Left ventricle myocardium superior (tissue), 1 donor: ENCODE data around the gene SRRT. TPM values are rescaled to one million over a fixed set of nuclear protein-coding genes. Genes with fewer than 3 reads are reported as not detected.

ENCODE experiments used
- ATAC-seq: fragments of 200-7000 bp; cut with Tn5 transposase; one replicate; pipeline ENCODE4 v1.9.1; 2020; ENCODE audit warnings: mild to moderate bottlenecking, moderate library complexity
- DNase-seq: peaks from one replicate; pipeline ENCODE4 v3.0.0-alpha.2; 2020
- intact Hi-C: fragments of 100-400 bp; cut with micrococcal nuclease; formaldehyde crosslinking; loops from one replicate; pipeline ENCODE4 v1.11.0; 2022
- total RNA-seq: library from RNA; stranded (reverse); fragmentation: NEBNext Ultra II Directional; extraction: Animal tissue kit (Norgen Biotek cat#: 25700); gene quantifications from one replicate; pipeline ENCODE4 v1.2.1, GENCODE V29; 2021
- donor health status: DM: no; HTN: yes; CAD: no; lungs with severe emphysema.

The SRRT gene
- total RNA-seq, 1 donor from 2014 or later: 63.2 TPM

GRCh38 chr7:100873599-100874299 is 1.2 kb upstream of the SRRT start:
- DNase-seq (no peak), ATAC-seq (no peak)
- intact Hi-C loops: no loop called here

GRCh38 chr7:100874300-100874576 is 665 bp upstream of the SRRT start:
- peak; percentile 1 for ATAC-seq
- intact Hi-C loops: no loop called here

GRCh38 chr7:100875356-100875751 is 451 bp downstream of the SRRT start:
- DNase-seq: no peak
- intact Hi-C loops: no loop called here
- peak; percentile 50 for ATAC-seq

More at GRCh38 chr7:100874300-100874576, 665 bp upstream of the SRRT start:
- no peak for DNase-seq

- DNase-seq: no peak
Observed at GRCh38 chr7:100878013-100878412, 3.1 kb downstream of the SRRT start.

GRCh38 chr7:100878685-100879084 is 3.8 kb downstream of the SRRT start:
- intact Hi-C loops: no loop called here
- DNase-seq (no peak), ATAC-seq (no peak)

More at GRCh38 chr7:100878013-100878412, 3.1 kb downstream of the SRRT start:
- no peak for ATAC-seq
- intact Hi-C loops: no loop called here

- intact Hi-C loops: no loop called here
- peak; percentile 54 for ATAC-seq
- no peak for DNase-seq
Observed at GRCh38 chr7:100879685-100880261, 4.9 kb downstream of the SRRT start.

GRCh38 chr7:100880645-100881044 is 5.7 kb downstream of the SRRT start:
- intact Hi-C loops: no loop called here
- DNase-seq: no peak
- ATAC-seq: no peak

- ATAC-seq: no peak
- no peak for DNase-seq
- intact Hi-C loops: no loop called here
Observed at GRCh38 chr7:100881136-100881535, 6.2 kb downstream of the SRRT start.

- no peak for ATAC-seq
Observed at GRCh38 chr7:100882201-100882600, 7.3 kb downstream of the SRRT start.

GRCh38 chr7:100882785-100883526 is 8.1 kb downstream of the SRRT start:
- DNase-seq: no peak
- ATAC-seq: no peak
- intact Hi-C loops: no loop called here

More at GRCh38 chr7:100882201-100882600, 7.3 kb downstream of the SRRT start:
- intact Hi-C loops: no loop called here
- DNase-seq: no peak

GRCh38 chr7:100884736-100885439 is 10.0 kb downstream of the SRRT start:
- no peak for DNase-seq
- ATAC-seq: no peak
- intact Hi-C loops: no loop called here

- intact Hi-C loops: no loop called here
- ATAC-seq (no peak), DNase-seq (no peak)
Observed at GRCh38 chr7:100885440-100886141, 10.7 kb downstream of the SRRT start.

GRCh38 chr7:100886142-100886935 is 11.4 kb downstream of the SRRT start:
- ATAC-seq (no peak), DNase-seq (no peak)
- intact Hi-C loops: no loop called here

- intact Hi-C loops: no loop called here
- no peak for DNase-seq
- ATAC-seq: no peak
Observed at GRCh38 chr7:100886936-100887515, 12.1 kb downstream of the SRRT start.

- intact Hi-C loops: no loop called here
Observed at GRCh38 chr7:100887516-100888290, 12.8 kb downstream of the SRRT start.

GRCh38 chr7:100888291-100888987 is 13.5 kb downstream of the SRRT start:
- no peak for ATAC-seq
- intact Hi-C loops: no loop called here
- no peak for DNase-seq

More at GRCh38 chr7:100887516-100888290, 12.8 kb downstream of the SRRT start:
- ATAC-seq (no peak), DNase-seq (no peak)
